ENCODE results near the gene GRB10.

Gene GRB10

GRCh38 chr7:50656141-50656895 lies 126.4 kb downstream of the GRB10 start:
- no peak overlapping the region for H3K4me3 Mint-ChIP-seq
- peaks cover 18% of the 10 kb centered on the region for H3K4me1 Mint-ChIP-seq (ENCODE audit: low read depth)
- H3K27me3 Mint-ChIP-seq, result no peaks in the 10 kb centered on the region
- H3K36me3 Mint-ChIP-seq (ENCODE audit: low read depth), result no peaks in the 10 kb centered on the region
- no peak overlapping the region for H3K27ac Mint-ChIP-seq
- H3K9me3 Mint-ChIP-seq, result no peaks in the 10 kb centered on the region

- H3K4me3 Mint-ChIP-seq, result no peak overlapping the region
- no peaks in the 10 kb centered on the region for H3K27me3 Mint-ChIP-seq
- peaks cover 10% of the 10 kb centered on the region for H3K4me1 Mint-ChIP-seq (ENCODE audit: low read depth)
- H3K9me3 Mint-ChIP-seq, result no peaks in the 10 kb centered on the region
- no peaks in the 10 kb centered on the region for H3K36me3 Mint-ChIP-seq (ENCODE audit: low read depth)
- no peak overlapping the region for H3K27ac Mint-ChIP-seq
These were observed 127.2 kb downstream of the GRB10 start for GRCh38 chr7:50655490-50655889.

GRCh38 chr7:50655020-50655419 lies 127.7 kb downstream of the GRB10 start:
- H3K36me3 Mint-ChIP-seq (ENCODE audit: low read depth), result no peaks in the 10 kb centered on the region
- no peaks in the 10 kb centered on the region for H3K9me3 Mint-ChIP-seq
- H3K27me3 Mint-ChIP-seq, result no peaks in the 10 kb centered on the region
- H3K4me1 Mint-ChIP-seq (ENCODE audit: low read depth), result peaks cover 5% of the 10 kb centered on the region
- no peak overlapping the region for H3K4me3 Mint-ChIP-seq
- H3K27ac Mint-ChIP-seq, result no peak overlapping the region

- Mint-ChIP-seq H3K27me3 (no peaks in the 10 kb centered on the region), H3K4me3 (no peak overlapping the region), H3K36me3 (ENCODE audit: low read depth) (no peaks in the 10 kb centered on the region), H3K27ac (no peak overlapping the region), H3K9me3 (no peaks in the 10 kb centered on the region), H3K4me1 (ENCODE audit: low read depth) (no peaks in the 10 kb centered on the region)
These were observed 128.7 kb downstream of the GRB10 start for GRCh38 chr7:50653981-50654425.

- Mint-ChIP-seq H3K27me3 (no peaks in the 10 kb centered on the region), H3K4me3 (no peak overlapping the region), H3K4me1 (ENCODE audit: low read depth) (no peaks in the 10 kb centered on the region), H3K9me3 (no peaks in the 10 kb centered on the region), H3K27ac (no peak overlapping the region), H3K36me3 (ENCODE audit: low read depth) (no peaks in the 10 kb centered on the region)
These were observed 129.4 kb downstream of the GRB10 start for GRCh38 chr7:50653126-50653864.

- Mint-ChIP-seq H3K36me3 (ENCODE audit: low read depth) (no peaks in the 10 kb centered on the region), H3K9me3 (no peaks in the 10 kb centered on the region), H3K27ac (no peak overlapping the region), H3K4me3 (no peak overlapping the region), H3K4me1 (ENCODE audit: low read depth) (no peaks in the 10 kb centered on the region), H3K27me3 (no peaks in the 10 kb centered on the region)
These were observed 130.1 kb downstream of the GRB10 start for GRCh38 chr7:50652400-50653125.

GRCh38 chr7:50651271-50651989 lies 131.3 kb downstream of the GRB10 start:
- H3K9me3 Mint-ChIP-seq, result no peaks in the 10 kb centered on the region
- no peaks in the 10 kb centered on the region for H3K27me3 Mint-ChIP-seq
- H3K27ac Mint-ChIP-seq, result no peak overlapping the region
- H3K36me3 Mint-ChIP-seq (ENCODE audit: low read depth), result no peaks in the 10 kb centered on the region
- H3K4me1 Mint-ChIP-seq (ENCODE audit: low read depth), result no peaks in the 10 kb centered on the region
- no peak overlapping the region for H3K4me3 Mint-ChIP-seq

- Mint-ChIP-seq H3K4me3 (no peak overlapping the region), H3K36me3 (ENCODE audit: low read depth) (no peaks in the 10 kb centered on the region), H3K9me3 (no peaks in the 10 kb centered on the region), H3K4me1 (ENCODE audit: low read depth) (no peaks in the 10 kb centered on the region), H3K27me3 (no peaks in the 10 kb centered on the region), H3K27ac (no peak overlapping the region)
These were observed 132.5 kb downstream of the GRB10 start for GRCh38 chr7:50650057-50650664.

GRCh38 chr7:50649259-50649885 lies 133.3 kb downstream of the GRB10 start:
- no peaks in the 10 kb centered on the region for H3K27me3 Mint-ChIP-seq
- no peak overlapping the region for H3K27ac Mint-ChIP-seq
- H3K9me3 Mint-ChIP-seq, result no peaks in the 10 kb centered on the region
- no peaks in the 10 kb centered on the region for H3K4me1 Mint-ChIP-seq (ENCODE audit: low read depth)
- H3K36me3 Mint-ChIP-seq (ENCODE audit: low read depth), result no peaks in the 10 kb centered on the region
- H3K4me3 Mint-ChIP-seq, result no peak overlapping the region

- Mint-ChIP-seq H3K27ac (no peak overlapping the region), H3K36me3 (ENCODE audit: low read depth) (no peaks in the 10 kb centered on the region), H3K27me3 (no peaks in the 10 kb centered on the region), H3K4me1 (ENCODE audit: low read depth) (no peaks in the 10 kb centered on the region), H3K9me3 (no peaks in the 10 kb centered on the region), H3K4me3 (no peak overlapping the region)
These were observed 134.0 kb downstream of the GRB10 start for GRCh38 chr7:50648570-50649169.

GRCh38 chr7:50648076-50648475 lies 134.6 kb downstream of the GRB10 start:
- no peak overlapping the region for H3K4me3 Mint-ChIP-seq
- H3K36me3 Mint-ChIP-seq (ENCODE audit: low read depth), result no peaks in the 10 kb centered on the region
- no peaks in the 10 kb centered on the region for H3K27me3 Mint-ChIP-seq
- H3K4me1 Mint-ChIP-seq (ENCODE audit: low read depth), result no peaks in the 10 kb centered on the region
- no peaks in the 10 kb centered on the region for H3K9me3 Mint-ChIP-seq
- no peak overlapping the region for H3K27ac Mint-ChIP-seq

GRCh38 chr7:50647286-50647980 lies 135.3 kb downstream of the GRB10 start:
- Mint-ChIP-seq H3K27ac (no peak overlapping the region), H3K4me1 (ENCODE audit: low read depth) (no peaks in the 10 kb centered on the region), H3K9me3 (no peaks in the 10 kb centered on the region), H3K27me3 (no peaks in the 10 kb centered on the region), H3K36me3 (ENCODE audit: low read depth) (no peaks in the 10 kb centered on the region), H3K4me3 (no peak overlapping the region)

- no peaks in the 10 kb centered on the region for H3K4me1 Mint-ChIP-seq (ENCODE audit: low read depth)
- no peaks in the 10 kb centered on the region for H3K9me3 Mint-ChIP-seq
- no peak overlapping the region for H3K4me3 Mint-ChIP-seq
These were observed 136.6 kb downstream of the GRB10 start for GRCh38 chr7:50646069-50646468.

More at GRCh38 chr7:50646069-50646468, 136.6 kb downstream of the GRB10 start:
- Mint-ChIP-seq H3K27me3 (no peaks in the 10 kb centered on the region), H3K36me3 (ENCODE audit: low read depth) (no peaks in the 10 kb centered on the region), H3K27ac (no peak overlapping the region)

Data from stimulated activated naive CD8-positive, alpha-beta T cell treated with anti-CD3 and anti-CD28 coated beads, Interleukin-15, Interleukin-2, amounts not matched to agents 100 ng/mL and 50 ng/mL, for 24 hours (primary cell).